ENCODE results near the gene ASAP3.

ASAP3 gene

GRCh38 chr1:23478896-23479665 is 4.9 kb downstream of the ASAP3 start:
- in situ Hi-C loops (cut with MboI; ENCODE audit: low sequenced_read_pairs): no loop called here

- in situ Hi-C loops (cut with MboI; ENCODE audit: low sequenced_read_pairs): no loop called here
These were observed 6.4 kb downstream of the ASAP3 start for GRCh38 chr1:23477359-23478144.

- in situ Hi-C loops (cut with MboI; ENCODE audit: low sequenced_read_pairs): no loop called here
These were observed 8.3 kb downstream of the ASAP3 start for GRCh38 chr1:23475641-23476040.

- in situ Hi-C loops (cut with MboI; ENCODE audit: low sequenced_read_pairs): no loop called here
These were observed 8.8 kb downstream of the ASAP3 start for GRCh38 chr1:23475134-23475628.

GRCh38 chr1:23473037-23473800 is 10.8 kb downstream of the ASAP3 start:
- in situ Hi-C loops (cut with MboI; ENCODE audit: low sequenced_read_pairs): no loop called here

- in situ Hi-C loops (cut with MboI; ENCODE audit: low sequenced_read_pairs): no loop called here
These were observed 11.5 kb downstream of the ASAP3 start for GRCh38 chr1:23472351-23473036.

GRCh38 chr1:23471473-23472075 is 12.4 kb downstream of the ASAP3 start:
- in situ Hi-C loops (cut with MboI; ENCODE audit: low sequenced_read_pairs): no loop called here

- in situ Hi-C loops (cut with MboI; ENCODE audit: low sequenced_read_pairs): no loop called here
These were observed 13.5 kb downstream of the ASAP3 start for GRCh38 chr1:23470282-23471070.

GRCh38 chr1:23469372-23469982 is 14.5 kb downstream of the ASAP3 start:
- in situ Hi-C loops (cut with MboI; ENCODE audit: low sequenced_read_pairs): no loop called here

- in situ Hi-C loops (cut with MboI; ENCODE audit: low sequenced_read_pairs): no loop called here
These were observed 17.5 kb downstream of the ASAP3 start for GRCh38 chr1:23466423-23466989.

- in situ Hi-C loops (cut with MboI; ENCODE audit: low sequenced_read_pairs): no loop called here
These were observed 20.7 kb downstream of the ASAP3 start for GRCh38 chr1:23463286-23463685.

GRCh38 chr1:23462766-23463165 is 21.2 kb downstream of the ASAP3 start:
- in situ Hi-C loops (cut with MboI; ENCODE audit: low sequenced_read_pairs): no loop called here

- in situ Hi-C loops (cut with MboI; ENCODE audit: low sequenced_read_pairs): no loop called here
These were observed 22.9 kb downstream of the ASAP3 start for GRCh38 chr1:23461050-23461449.

GRCh38 chr1:23460519-23460918 is 23.5 kb downstream of the ASAP3 start:
- in situ Hi-C loops (cut with MboI; ENCODE audit: low sequenced_read_pairs): no loop called here

GRCh38 chr1:23459338-23459757 is 24.6 kb downstream of the ASAP3 start:
- in situ Hi-C loops (cut with MboI; ENCODE audit: low sequenced_read_pairs): no loop called here

GRCh38 chr1:23456226-23456625 is 27.8 kb downstream of the ASAP3 start:
- in situ Hi-C loops (cut with MboI; ENCODE audit: low sequenced_read_pairs): no loop called here

GRCh38 chr1:23453455-23454000 is 30.5 kb downstream of the ASAP3 start:
- in situ Hi-C loops (cut with MboI; ENCODE audit: low sequenced_read_pairs): no loop called here

- in situ Hi-C loops (cut with MboI; ENCODE audit: low sequenced_read_pairs): no loop called here
These were observed 32.0 kb downstream of the ASAP3 start for GRCh38 chr1:23452011-23452411.
